Urothelium cell line (cell line): ENCODE data around the gene NOS2.
A peak's percentile ranks its signal among the peaks of the same experiment; 100 is the strongest.
"Not testable (repeated sequence)": the region's sequence is repeated elsewhere in the genome, so short reads cannot be mapped to it uniquely, and the experiment has no call there.

Experiments used
- DNase-seq: peaks from one replicate; pipeline ENCODE4 v3.0.0; 2011; ENCODE audit warnings: low spot score, mixed read lengths
- FAIRE-seq: peaks from 2 replicates; lab custom pipeline; 2011; peaks lifted over from hg19 to GRCh38; lab: Jason Lieb, UNC

NOS2 gene

GRCh38 chr17:27759528-27759927, 40.8 kb downstream of the NOS2 start:
- no peak for FAIRE-seq
- DNase-seq: no peak

- FAIRE-seq (peak; percentile 48), DNase-seq (no peak)
Measured at GRCh38 chr17:27756467-27757371, 43.6 kb downstream of the NOS2 start.

GRCh38 chr17:27755706-27756466, 44.4 kb downstream of the NOS2 start:
- FAIRE-seq (no peak), DNase-seq (no peak)

GRCh38 chr17:27754549-27754948, 45.8 kb downstream of the NOS2 start:
- no peak for FAIRE-seq
- no peak for DNase-seq

- not testable (repeated sequence) for FAIRE-seq
Measured at GRCh38 chr17:27753726-27754125, 46.6 kb downstream of the NOS2 start.

GRCh38 chr17:27752831-27753619, 47.3 kb downstream of the NOS2 start:
- peak; percentile 42 for FAIRE-seq
- not testable (repeated sequence) for DNase-seq

More at GRCh38 chr17:27753726-27754125, 46.6 kb downstream of the NOS2 start:
- DNase-seq: not testable (repeated sequence)

GRCh38 chr17:27751622-27752490, 48.5 kb downstream of the NOS2 start:
- FAIRE-seq: peak; percentile 80
- no peak for DNase-seq

GRCh38 chr17:27751166-27751565, 49.2 kb downstream of the NOS2 start:
- DNase-seq: no peak
- no peak for FAIRE-seq

- DNase-seq, FAIRE-seq: not testable (repeated sequence)
Measured at GRCh38 chr17:27749562-27750150, 50.7 kb downstream of the NOS2 start.

GRCh38 chr17:27748360-27748825, 51.9 kb downstream of the NOS2 start:
- no peak for FAIRE-seq
- no peak for DNase-seq

- DNase-seq: no peak
Measured at GRCh38 chr17:27747462-27748359, 52.6 kb downstream of the NOS2 start.

GRCh38 chr17:27746881-27747280, 53.4 kb downstream of the NOS2 start:
- no peak for FAIRE-seq
- no peak for DNase-seq

More at GRCh38 chr17:27747462-27748359, 52.6 kb downstream of the NOS2 start:
- FAIRE-seq: no peak

- FAIRE-seq: peak; percentile 98
Measured at GRCh38 chr17:27746320-27746719, 54.0 kb downstream of the NOS2 start.

GRCh38 chr17:27745207-27745830, 55.0 kb downstream of the NOS2 start:
- not testable (repeated sequence) for DNase-seq
- FAIRE-seq: peak; percentile 42

More at GRCh38 chr17:27746320-27746719, 54.0 kb downstream of the NOS2 start:
- DNase-seq: not testable (repeated sequence)

- FAIRE-seq (no peak), DNase-seq (no peak)
Measured at GRCh38 chr17:27743281-27743885, 56.9 kb downstream of the NOS2 start.

GRCh38 chr17:27741971-27742575, 58.3 kb downstream of the NOS2 start:
- no peak for FAIRE-seq
- no peak for DNase-seq

GRCh38 chr17:27741361-27741861, 58.9 kb downstream of the NOS2 start:
- FAIRE-seq: no peak
- no peak for DNase-seq
